HEK293 (cell line): Measurements from ENCODE around the gene OR13G1.

Experiments
- CTCF ChIA-PET: fragments of 350-600 bp; formaldehyde crosslinking; extraction: SDS; loops from one replicate; lab custom pipeline; 2021; ENCODE audit warnings: antibody characterized with exemption; lab: Yijun Ruan, JAX
- POLR2A ChIA-PET: fragments of 300-600 bp; formaldehyde crosslinking; extraction: SDS; loops from one replicate; lab custom pipeline; 2020; ENCODE audit warnings: antibody characterized with exemption, inconsistent platforms; lab: Yijun Ruan, JAX
- H3K27ac ChIP-seq: fragments of 200-500 bp; sonication (Bioruptor generic); 2 replicates; pipeline ENCODE4 v1.5.1; 2014; ENCODE audit warnings: low read depth, low read length, control low read depth, inconsistent platforms; ENCODE audit errors: extremely low read depth
- H3K36me3 ChIP-seq, 2 experiments: fragments of 200-500 bp in 1 of 2; sonication (Bioruptor generic) in 1 of 2; 1 replicate in 1 of 2; 2 replicates in 1 of 2; pipeline ENCODE4 v1.5.1; 2014 to 2017; ENCODE audit warnings: inconsistent platforms in 2 of 2, low read length in 2 of 2; ENCODE audit not compliant: control insufficient read depth in 2 of 2, insufficient read depth in 1 of 2
- H3K4me1 ChIP-seq: fragments of 200-500 bp; sonication (Bioruptor generic); 2 replicates; pipeline ENCODE4 v1.5.1; 2014; ENCODE audit warnings: mild to moderate bottlenecking, low read length, inconsistent platforms; ENCODE audit not compliant: control insufficient read depth, insufficient read depth
- H3K4me3 ChIP-seq: 2 replicates; pipeline ENCODE4 v1.5.1; 2011; ENCODE audit warnings: low read depth, mild to moderate bottlenecking, control low read depth, low read length, moderate library complexity
- H3K9me3 ChIP-seq: fragments of 200-500 bp; sonication (Bioruptor generic); 2 replicates; pipeline ENCODE4 v1.5.1; 2014; ENCODE audit warnings: low read depth, low read length, inconsistent platforms; ENCODE audit not compliant: control insufficient read depth, insufficient read depth
- BCL11A ChIP-seq: fragments of 450-650 bp; formaldehyde crosslinking; IDR thresholded peaks from 2 replicates; pipeline ENCODE4 v1.5.1; 2016; ENCODE audit warnings: low read depth, missing biosample characterization, missing genetic modification characterization
- KLF10 ChIP-seq: fragments of 450-650 bp; IDR thresholded peaks from 2 replicates; pipeline ENCODE4 v1.5.1; 2018; ENCODE audit warnings: missing biosample characterization, mild to moderate bottlenecking, missing genetic modification characterization
- MEIS1 ChIP-seq: sonication (generic); formaldehyde crosslinking; IDR thresholded peaks from 2 replicates; pipeline ENCODE4 v1.8.1; 2022; ENCODE audit warnings: missing genetic modification reagents, mild to moderate bottlenecking, borderline replicate concordance
- OVOL3 ChIP-seq: fragments of 450-650 bp; formaldehyde crosslinking; IDR thresholded peaks from 2 replicates; pipeline ENCODE4 v1.5.1; 2016; ENCODE audit warnings: missing biosample characterization, missing genetic modification characterization
- RBAK ChIP-seq: fragments of 450-650 bp; formaldehyde crosslinking; IDR thresholded peaks from 2 replicates; pipeline ENCODE4 v1.5.1; 2016; ENCODE audit warnings: missing biosample characterization, missing genetic modification characterization
- SALL2 ChIP-seq: fragments of 450-650 bp; formaldehyde crosslinking; IDR thresholded peaks from 2 replicates; pipeline ENCODE4 v1.5.0; 2017; ENCODE audit warnings: missing biosample characterization, mild to moderate bottlenecking, missing genetic modification characterization, borderline replicate concordance
- TCF7L2 ChIP-seq: IDR thresholded peaks from 2 replicates; pipeline ENCODE4 v1.6.1; 2011; ENCODE audit warnings: low read depth, mild to moderate bottlenecking, inconsistent platforms, low read length, moderate library complexity, borderline replicate concordance
- ZBTB20 ChIP-seq: fragments of 450-650 bp; formaldehyde crosslinking; IDR thresholded peaks from 2 replicates; pipeline ENCODE4 v1.5.1; 2016; ENCODE audit warnings: missing biosample characterization, missing genetic modification characterization
- ZEB2 ChIP-seq: fragments of 450-650 bp; formaldehyde crosslinking; IDR thresholded peaks from 2 replicates; pipeline ENCODE4 v1.5.1; 2016; ENCODE audit warnings: missing biosample characterization, missing genetic modification characterization
- ZNF184 ChIP-seq: fragments of 450-650 bp; IDR thresholded peaks from 2 replicates; pipeline ENCODE4 v1.5.1; 2018; ENCODE audit warnings: missing biosample characterization, mild to moderate bottlenecking, missing genetic modification characterization
- ZNF248 ChIP-seq: fragments of 450-650 bp; formaldehyde crosslinking; IDR thresholded peaks from 2 replicates; pipeline ENCODE4 v1.5.1; 2017; ENCODE audit warnings: missing biosample characterization, missing genetic modification characterization
- ZNF274 ChIP-seq, 2 experiments: fragments of 200-500 bp in 1 of 2; fragments of 450-650 bp in 1 of 2; sonication (Bioruptor generic) in 1 of 2; formaldehyde crosslinking in 1 of 2; IDR thresholded peaks; 2 replicates each; pipeline versions ENCODE4 v1.5.1 to v1.6.1; 2014 to 2016; ENCODE audit warnings: borderline replicate concordance in 1 of 2, inconsistent platforms in 1 of 2, low read length in 1 of 2, missing biosample characterization in 1 of 2, missing genetic modification characterization in 1 of 2
- ZNF433 ChIP-seq: fragments of 450-650 bp; formaldehyde crosslinking; IDR thresholded peaks from 2 replicates; pipeline ENCODE4 v1.5.1; 2016; ENCODE audit warnings: missing biosample characterization, missing genetic modification characterization, low read depth
- ZNF48 ChIP-seq: fragments of 450-650 bp; formaldehyde crosslinking; IDR thresholded peaks from 2 replicates; pipeline ENCODE4 v1.5.1; 2016; ENCODE audit warnings: missing biosample characterization, missing genetic modification characterization
- ZNF488 ChIP-seq: fragments of 450-650 bp; formaldehyde crosslinking; IDR thresholded peaks from 2 replicates; pipeline ENCODE4 v1.5.1; 2016; ENCODE audit warnings: missing biosample characterization, missing genetic modification characterization
- ZNF677 ChIP-seq: fragments of 450-650 bp; IDR thresholded peaks from 2 replicates; pipeline ENCODE4 v1.5.0; 2018; ENCODE audit warnings: missing biosample characterization, mild to moderate bottlenecking, missing genetic modification characterization, moderate library complexity
- ZNF747 ChIP-seq: fragments of 450-650 bp; formaldehyde crosslinking; IDR thresholded peaks from 2 replicates; pipeline ENCODE4 v1.5.1; 2016; ENCODE audit warnings: missing biosample characterization, missing genetic modification characterization

Gene OR13G1

GRCh38 chr1:247656221-247656875, 23.2 kb downstream of the OR13G1 start:
- no peak overlapping the region for H3K27ac ChIP-seq
- ChIA-PET CTCF (no interaction called here), POLR2A (no interaction called here)
- H3K4me3 ChIP-seq, result no peak overlapping the region
- no peak for TF ChIP-seq TCF7L2
- no peaks in the 10 kb centered on the region for H3K36me3 ChIP-seq
- no peaks in the 10 kb centered on the region for H3K9me3 ChIP-seq
- no peaks in the 10 kb centered on the region for H3K4me1 ChIP-seq

GRCh38 chr1:247653040-247653439, 26.5 kb downstream of the OR13G1 start:
- no peak for TF ChIP-seq ZNF48
- no peak for TF ChIP-seq ZNF274 (IDR thresholded peaks at IDR 0.05; ENCODE audit: low read length)
- TF ChIP-seq ZNF274 (tag by site-specific recombination; IDR thresholded peaks at IDR 0.05; ENCODE audit: borderline replicate concordance), result no peak
- no peak for TF ChIP-seq ZBTB20 (tag by site-specific recombination)
- no peak for TF ChIP-seq KLF10 (tag by site-specific recombination)
- TF ChIP-seq ZNF248 (tag by site-specific recombination), result no peak
- TF ChIP-seq ZNF747 (tag by site-specific recombination), result no peak
- TF ChIP-seq RBAK, result no peak
- ChIA-PET POLR2A (no interaction called here), CTCF (no interaction called here)
- Histone ChIP-seq H3K27ac (no peak overlapping the region), H3K36me3 (no peaks in the 10 kb centered on the region), H3K4me1 (no peaks in the 10 kb centered on the region), H3K9me3 (no peaks in the 10 kb centered on the region), H3K4me3 (no peak overlapping the region)

GRCh38 chr1:247647864-247648263, 31.7 kb downstream of the OR13G1 start:
- CTCF ChIA-PET, result no interaction called here
- H3K9me3 ChIP-seq, result no peaks in the 10 kb centered on the region
- POLR2A ChIA-PET, result no interaction called here
- H3K36me3 ChIP-seq, result no peaks in the 10 kb centered on the region
- TF ChIP-seq TCF7L2 (no peak), ZEB2 (tag by site-specific recombination) (no peak), OVOL3 (tag by site-specific recombination) (no peak), ZNF488 (tag by site-specific recombination) (no peak), ZNF677 (no peak), ZNF433 (no peak), BCL11A (no peak), MEIS1 (no peak), ZNF184 (tag by site-specific recombination) (no peak)
- TF ChIP-seq, all 188 proteins: peak for 0
- H3K27ac ChIP-seq, result no peak overlapping the region
- H3K4me1 ChIP-seq, result no peaks in the 10 kb centered on the region
- H3K4me3 ChIP-seq, result no peak overlapping the region

- TF ChIP-seq SALL2, result no peak
- no peak overlapping the region for H3K4me3 ChIP-seq
These were observed 32.7 kb downstream of the OR13G1 start for GRCh38 chr1:247646867-247647266.

More at GRCh38 chr1:247646867-247647266, 32.7 kb downstream of the OR13G1 start:
- no peaks in the 10 kb centered on the region for H3K36me3 ChIP-seq
- no peak overlapping the region for H3K27ac ChIP-seq
- CTCF ChIA-PET, result no interaction called here
- no peaks in the 10 kb centered on the region for H3K9me3 ChIP-seq
- H3K4me1 ChIP-seq, result no peaks in the 10 kb centered on the region
- POLR2A ChIA-PET, result no interaction called here
